Kidney (tissue), 14 donors: ENCODE measurements around the gene TNFSF15. TPM values are rescaled to one million over a fixed set of nuclear protein-coding genes. Genes with fewer than 3 reads are reported as not detected.

Experiments
- DNase-seq, 5 donors: peaks; one replicate each; pipeline ENCODE4 v3.0.0-alpha.2; 2013 to 2020
- FAIRE-seq: peaks from 2 replicates; lab custom pipeline; 2012; peaks lifted over from hg19 to GRCh38; lab: Jason Lieb, UNC
- H3K27ac ChIP-seq, 2 donors: one replicate each; pipeline ENCODE4 v1.7.0; 2013; ENCODE audit warnings: low read depth in 2 of 2, low read length in 2 of 2, inconsistent platforms in 1 of 2
- H3K27me3 ChIP-seq: one replicate; pipeline ENCODE4 v1.7.1; 2013; ENCODE audit warnings: low read length, inconsistent platforms; ENCODE audit not compliant: control insufficient read depth, insufficient read depth
- H3K36me3 ChIP-seq, 3 donors: one replicate each; pipeline versions ENCODE4 v1.7.0 to v1.7.1; 2013; ENCODE audit warnings: low read length in 3 of 3, control low read depth in 1 of 3, inconsistent platforms in 1 of 3; ENCODE audit not compliant: insufficient read depth in 3 of 3, control insufficient read depth in 2 of 3
- H3K4me1 ChIP-seq, 3 donors: one replicate each; pipeline versions ENCODE4 v1.7.0 to v1.7.1; 2013; ENCODE audit warnings: low read length in 3 of 3, inconsistent platforms in 1 of 3, low read depth in 1 of 3; ENCODE audit not compliant: control insufficient read depth in 2 of 3, insufficient read depth in 2 of 3
- H3K4me3 ChIP-seq, 3 donors: one replicate each; pipeline versions ENCODE4 v1.7.0 to v1.8.1; 2013; ENCODE audit warnings: low read length in 3 of 3, control low read depth in 1 of 3, inconsistent platforms in 1 of 3
- H3K9ac ChIP-seq, 3 donors: one replicate each; pipeline versions ENCODE4 v1.7.0 to v1.7.1; 2013; ENCODE audit warnings: low read length in 3 of 3, control low read depth in 1 of 3, inconsistent platforms in 1 of 3
- H3K9me3 ChIP-seq, 3 donors: one replicate each; pipeline versions ENCODE4 v1.7.0 to v1.7.1; 2013; ENCODE audit warnings: low read length in 3 of 3, control low read depth in 1 of 3, inconsistent platforms in 1 of 3; ENCODE audit not compliant: control insufficient read depth in 2 of 3, insufficient read depth in 1 of 3
- intact Hi-C: fragments of 100-400 bp; cut with DNase I; formaldehyde crosslinking; loops from one replicate; pipeline ENCODE4 v1.11.1; 2022
- polyA plus RNA-seq: library from polyadenylated mRNA; stranded (reverse); fragments of 350-450 nt; fragmentation: Illumina TruSeq; extraction: RNeasy Lipid Tissue Mini Kit (QIAGEN cat#74804); gene quantifications from one replicate; pipeline ENCODE4 v1.2.3, GENCODE V29; 2014; ENCODE audit warnings: low read depth, low replicate concordance; ENCODE audit not compliant: insufficient read depth
- total RNA-seq: library from RNA; stranded (reverse); fragmentation: NEBNext Ultra II Directional; extraction: Animal tissue kit (Norgen Biotek cat#: 25700); gene quantifications from one replicate; pipeline ENCODE4 v1.2.1, GENCODE V29; 2021
- TF ChIP-seq, protein P1 (sequence below): IDR thresholded peaks from 3 replicates; pipeline ENCODE4 v1.5.1; 2012; ENCODE audit warnings: mild to moderate bottlenecking, moderate library complexity, borderline replicate concordance; ENCODE audit not compliant: insufficient read depth; ENCODE audit errors: extremely low read depth
- donor health status: control.
- donor health status: control.
- donor health status: control.
- donor health status: control.
- donor health status: control.
- donor health status: DM: yes; HTN: yes; CAD: no.
- donor health status: Normal renal cell carcinoma (clear cell type).

Gene TNFSF15
- total and polyA plus RNA-seq, 2 donors from 2014 or later = 1.4 to 2.3 TPM

DNA sequence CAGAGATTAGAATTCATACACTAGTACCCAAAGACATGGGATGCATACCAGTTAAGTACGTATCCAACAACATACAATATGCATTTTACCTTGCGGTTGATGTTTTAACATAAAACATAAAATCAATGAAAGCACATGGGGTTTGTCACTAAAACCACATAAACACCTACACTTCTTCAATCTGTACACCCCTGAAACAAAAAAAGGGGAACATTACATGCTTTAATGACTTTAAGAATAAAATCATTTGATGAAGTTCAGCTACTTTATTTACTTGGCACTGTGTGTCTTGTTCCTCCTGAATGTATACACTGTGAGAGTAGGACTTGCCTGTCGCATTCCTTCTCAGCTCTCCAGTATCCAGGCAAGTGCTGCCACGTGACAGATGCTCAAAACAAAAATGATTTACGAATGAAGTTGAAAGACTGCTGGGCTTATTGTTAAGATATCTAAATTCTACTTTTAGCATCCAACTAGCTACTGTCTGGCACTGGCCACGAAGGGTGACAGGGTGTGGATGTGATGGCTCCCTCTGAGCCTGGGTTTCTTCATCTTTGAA lies 21.0 kb downstream of the TNFSF15 start:
- Histone ChIP-seq H3K27ac (no peak overlapping the region), H3K4me3 (no peak overlapping the region), H3K36me3 (no peaks in the 10 kb centered on the region), H3K4me1 (peaks cover 0 to 16% (median 2%) of the 10 kb centered on the region in 3 donors), H3K27me3 (no peaks in the 10 kb centered on the region), H3K9ac (no peak overlapping the region), H3K9me3 (no peaks in the 10 kb centered on the region)
- intact Hi-C loops = no loop called here
- TF ChIP-seq, protein P1, sequence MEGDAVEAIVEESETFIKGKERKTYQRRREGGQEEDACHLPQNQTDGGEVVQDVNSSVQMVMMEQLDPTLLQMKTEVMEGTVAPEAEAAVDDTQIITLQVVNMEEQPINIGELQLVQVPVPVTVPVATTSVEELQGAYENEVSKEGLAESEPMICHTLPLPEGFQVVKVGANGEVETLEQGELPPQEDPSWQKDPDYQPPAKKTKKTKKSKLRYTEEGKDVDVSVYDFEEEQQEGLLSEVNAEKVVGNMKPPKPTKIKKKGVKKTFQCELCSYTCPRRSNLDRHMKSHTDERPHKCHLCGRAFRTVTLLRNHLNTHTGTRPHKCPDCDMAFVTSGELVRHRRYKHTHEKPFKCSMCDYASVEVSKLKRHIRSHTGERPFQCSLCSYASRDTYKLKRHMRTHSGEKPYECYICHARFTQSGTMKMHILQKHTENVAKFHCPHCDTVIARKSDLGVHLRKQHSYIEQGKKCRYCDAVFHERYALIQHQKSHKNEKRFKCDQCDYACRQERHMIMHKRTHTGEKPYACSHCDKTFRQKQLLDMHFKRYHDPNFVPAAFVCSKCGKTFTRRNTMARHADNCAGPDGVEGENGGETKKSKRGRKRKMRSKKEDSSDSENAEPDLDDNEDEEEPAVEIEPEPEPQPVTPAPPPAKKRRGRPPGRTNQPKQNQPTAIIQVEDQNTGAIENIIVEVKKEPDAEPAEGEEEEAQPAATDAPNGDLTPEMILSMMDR = no peak
- DNase-seq (no peak), FAIRE-seq (no peak)

DNA sequence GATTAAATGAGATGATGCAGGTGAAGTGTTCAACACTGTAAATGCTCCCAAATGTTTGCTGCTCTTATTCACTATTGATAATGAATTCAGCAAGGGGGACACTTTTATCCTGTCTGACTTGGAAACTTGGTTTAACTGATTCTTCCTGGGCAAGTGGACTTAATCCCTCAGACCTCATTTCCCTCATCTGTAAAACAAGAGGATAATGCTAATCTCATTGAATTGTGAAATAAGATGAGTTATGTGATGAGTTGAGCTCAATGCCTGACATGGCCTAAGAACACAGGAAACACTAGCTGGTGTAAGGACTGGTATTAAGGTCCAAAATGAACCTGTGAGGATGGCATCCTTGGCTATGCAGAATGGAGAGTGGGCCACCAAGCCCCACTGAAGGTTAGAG lies 23.3 kb downstream of the TNFSF15 start:
- H3K9ac ChIP-seq = no peak overlapping the region
- no peak for DNase-seq
- no peaks in the 10 kb centered on the region for H3K27me3 ChIP-seq
- no peak for FAIRE-seq
- intact Hi-C loops = no loop called here
- H3K4me1 ChIP-seq = peaks cover 0 to 26% (median 11%) of the 10 kb centered on the region in 3 donors
- no peak overlapping the region for H3K27ac ChIP-seq
- no peak overlapping the region for H3K4me3 ChIP-seq
- TF ChIP-seq, protein P1 = no peak
- no peaks in the 10 kb centered on the region for H3K9me3 ChIP-seq
- H3K36me3 ChIP-seq = no peaks in the 10 kb centered on the region

DNA sequence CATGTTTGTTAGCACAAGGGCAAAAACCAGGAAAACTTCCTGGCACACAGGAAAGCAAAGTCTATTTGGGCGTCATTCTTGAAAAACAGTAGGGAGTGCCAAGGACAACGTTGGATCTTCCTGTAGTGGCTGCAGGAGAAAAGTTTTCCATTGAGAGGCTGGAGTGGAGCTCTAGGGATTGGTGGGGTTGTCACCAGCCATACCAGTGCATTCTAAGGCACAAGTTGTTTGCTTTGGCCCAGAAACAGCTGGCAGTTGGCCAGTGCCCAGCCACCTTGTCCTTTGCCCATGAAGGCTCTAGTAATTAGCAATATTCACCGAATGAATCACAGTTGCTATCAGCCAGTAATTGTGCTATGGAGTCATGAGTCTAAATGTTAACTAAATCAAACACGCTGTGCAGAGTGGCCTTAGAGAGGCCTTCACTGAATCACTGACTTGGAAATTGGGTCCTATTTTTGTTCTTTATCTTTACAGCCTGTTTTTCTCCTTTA lies 26.4 kb downstream of the TNFSF15 start:
- DNase-seq = peak in 4 of 5 donors; percentile 7 to 96 (median 35)
- Histone ChIP-seq H3K4me1 (peaks cover 0 to 13% (median 11%) of the 10 kb centered on the region in 3 donors), H3K9ac (no peak overlapping the region), H3K27ac (peak overlapping the region; percentile 38 to 69), H3K36me3 (no peaks in the 10 kb centered on the region), H3K9me3 (no peaks in the 10 kb centered on the region), H3K4me3 (no peak overlapping the region), H3K27me3 (no peaks in the 10 kb centered on the region)
- FAIRE-seq = peak; percentile 84
- TF ChIP-seq, protein P1 = no peak
- intact Hi-C loops = no loop called here
